Esophagus muscularis mucosa (tissue), 4 donors: Measurements from ENCODE around the gene FNBP1. TPM values are rescaled to one million over a fixed set of nuclear protein-coding genes. Genes with fewer than 3 reads are reported as not detected.

Source experiments
- DNase-seq: peaks from one replicate; pipeline ENCODE4 v3.0.0-alpha.2; 2017; ENCODE audit errors: extremely low spot score
- H3K27ac ChIP-seq, 4 donors: fragments of 200-600 bp; sonication (generic); replicated peaks in 1 of 4; 1 replicate in 3 of 4; 2 replicates in 1 of 4; pipeline ENCODE4 v1.5.1; 2016 to 2019; ENCODE audit warnings: mild to moderate bottlenecking in 1 of 4
- H3K27me3 ChIP-seq, 4 donors: fragments of 200-600 bp; sonication (generic); one replicate each; pipeline versions ENCODE4 v1.5.1 to v1.6.0; 2016 to 2019
- H3K36me3 ChIP-seq, 4 donors: fragments of 200-600 bp; sonication (generic); one replicate each; pipeline ENCODE4 v1.5.1; 2016 to 2019
- H3K4me1 ChIP-seq, 4 donors: fragments of 200-600 bp; sonication (generic); one replicate each; pipeline ENCODE4 v1.5.1; 2016 to 2019
- H3K4me3 ChIP-seq, 4 donors: fragments of 200-600 bp; sonication (generic); 1 replicate in 2 of 4; 2 replicates in 2 of 4; pipeline ENCODE4 v1.5.1; 2016 to 2019; ENCODE audit warnings: mild to moderate bottlenecking in 4 of 4, moderate library complexity in 1 of 4
- H3K9me3 ChIP-seq, 4 donors: fragments of 200-600 bp; sonication (generic); 1 replicate in 3 of 4; 2 replicates in 1 of 4; pipeline ENCODE4 v1.5.1; 2016 to 2019
- EP300 ChIP-seq: sonication (generic); formaldehyde crosslinking; IDR thresholded peaks from one replicate; pipeline ENCODE4 v1.6.1; 2017; ENCODE audit warnings: antibody characterized with exemption
- POLR2A ChIP-seq: fragments of 450-650 bp; IDR thresholded peaks from one replicate; pipeline ENCODE4 v1.6.1; 2017; ENCODE audit warnings: antibody characterized with exemption, moderate library complexity, mild to moderate bottlenecking, low read depth
- POLR2AphosphoS5 ChIP-seq, 2 donors: sonication (generic); formaldehyde crosslinking; IDR thresholded peaks; one replicate each; pipeline ENCODE4 v1.6.1; 2017; ENCODE audit warnings: antibody characterized with exemption in 2 of 2
- WGBS: methylation state at CpG from one replicate; pipeline ENCODE4 v1.1.5; 2018; 5-methylcytosine and 5-hydroxymethylcytosine counted together
- intact Hi-C: fragments of 100-400 bp; cut with DNase I; formaldehyde crosslinking; loops from one replicate; pipeline ENCODE4 v1.15.1; 2023
- total RNA-seq, 4 donors: library from RNA; depleted of rRNA; stranded (reverse); fragments of >200 nt; gene quantifications; one replicate each; pipeline versions ENCODE4 v1.1.0 to v1.2.1, GENCODE V29; 2016
- TF ChIP-seq, protein P1 (sequence below), 3 experiments: fragments of 200-600 bp in 2 of 3; fragments of 450-650 bp in 1 of 3; sonication (generic) in 2 of 3; IDR thresholded peaks; one replicate each; pipeline ENCODE4 v1.5.1; 2017 to 2019; ENCODE audit warnings: antibody characterized with exemption in 3 of 3, mild to moderate bottlenecking in 2 of 3, moderate library complexity in 1 of 3

Gene FNBP1
- total RNA-seq, 4 donors from 2014 or later: 177 to 317 (median 254) TPM

GRCh38 chr9:130039528-130040147 lies 3.4 kb downstream of the FNBP1 start:
- no peaks in the 10 kb centered on the region for H3K9me3 ChIP-seq
- TF ChIP-seq EP300 (no peak), POLR2AphosphoS5 (IDR thresholded peaks at IDR 0.05) (peak; percentile 29 to 50), POLR2A (no peak)
- TF ChIP-seq, protein P1, sequence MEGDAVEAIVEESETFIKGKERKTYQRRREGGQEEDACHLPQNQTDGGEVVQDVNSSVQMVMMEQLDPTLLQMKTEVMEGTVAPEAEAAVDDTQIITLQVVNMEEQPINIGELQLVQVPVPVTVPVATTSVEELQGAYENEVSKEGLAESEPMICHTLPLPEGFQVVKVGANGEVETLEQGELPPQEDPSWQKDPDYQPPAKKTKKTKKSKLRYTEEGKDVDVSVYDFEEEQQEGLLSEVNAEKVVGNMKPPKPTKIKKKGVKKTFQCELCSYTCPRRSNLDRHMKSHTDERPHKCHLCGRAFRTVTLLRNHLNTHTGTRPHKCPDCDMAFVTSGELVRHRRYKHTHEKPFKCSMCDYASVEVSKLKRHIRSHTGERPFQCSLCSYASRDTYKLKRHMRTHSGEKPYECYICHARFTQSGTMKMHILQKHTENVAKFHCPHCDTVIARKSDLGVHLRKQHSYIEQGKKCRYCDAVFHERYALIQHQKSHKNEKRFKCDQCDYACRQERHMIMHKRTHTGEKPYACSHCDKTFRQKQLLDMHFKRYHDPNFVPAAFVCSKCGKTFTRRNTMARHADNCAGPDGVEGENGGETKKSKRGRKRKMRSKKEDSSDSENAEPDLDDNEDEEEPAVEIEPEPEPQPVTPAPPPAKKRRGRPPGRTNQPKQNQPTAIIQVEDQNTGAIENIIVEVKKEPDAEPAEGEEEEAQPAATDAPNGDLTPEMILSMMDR (IDR thresholded peaks at IDR 0.05): peak in 1 of 3 experiments; percentile 34
- no peaks in the 10 kb centered on the region for H3K36me3 ChIP-seq
- no peak for DNase-seq
- H3K27ac ChIP-seq: peak overlapping the region; percentile 97 to 100 (median 99)
- intact Hi-C loops: loop anchor here (5.0 kb wide), 1 partner anchor 72 kb away; no protein-coding TSS in a partner anchor
- peak overlapping the region; percentile 87 to 100 (median 98) for H3K4me3 ChIP-seq
- no peaks in the 10 kb centered on the region for H3K27me3 ChIP-seq
- 44% methylated on average over 6 of the region's 6 CpGs for WGBS
- H3K4me1 ChIP-seq: peaks cover 38 to 81% (median 75%) of the 10 kb centered on the region in 4 donors

DNA sequence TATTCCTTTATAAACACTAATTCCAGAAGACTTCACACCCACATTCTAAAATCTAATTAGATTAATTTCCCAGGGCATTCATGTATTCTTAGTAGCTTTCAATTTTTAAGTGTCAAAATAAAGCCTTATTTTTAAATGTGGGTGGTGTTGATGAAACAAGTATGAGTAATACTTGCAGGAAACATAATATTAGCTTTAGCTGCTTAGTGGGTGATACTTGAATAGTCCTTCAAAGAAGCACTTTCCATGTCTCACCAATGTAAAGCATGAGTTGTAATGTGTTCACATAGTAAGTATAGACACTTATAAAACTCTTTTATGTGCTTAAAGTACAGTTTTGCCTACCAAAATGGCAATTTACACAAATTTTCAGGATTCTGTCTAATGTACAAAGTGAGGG lies 6.9 kb downstream of the FNBP1 start:
- H3K36me3 ChIP-seq: no peaks in the 10 kb centered on the region
- H3K4me1 ChIP-seq: peaks cover 34 to 98% (median 95%) of the 10 kb centered on the region in 4 donors
- no peaks in the 10 kb centered on the region for H3K9me3 ChIP-seq
- TF ChIP-seq POLR2A (no peak), POLR2AphosphoS5 (IDR thresholded peaks at IDR 0.05) (no peak), EP300 (no peak)
- intact Hi-C loops: no loop called here
- no peak for DNase-seq
- peak overlapping the region; percentile 87 to 100 (median 98) for H3K27ac ChIP-seq
- no peak overlapping the region for H3K4me3 ChIP-seq
- no peaks in the 10 kb centered on the region for H3K27me3 ChIP-seq

- no peak for TF ChIP-seq EP300
- no peak for TF ChIP-seq POLR2A
- no peak for TF ChIP-seq POLR2AphosphoS5 (IDR thresholded peaks at IDR 0.05)
- TF ChIP-seq, protein P1 (IDR thresholded peaks at IDR 0.05): no peak
- Histone ChIP-seq H3K9me3 (no peaks in the 10 kb centered on the region), H3K4me1 (peaks cover 36 to 98% (median 98%) of the 10 kb centered on the region in 4 donors), H3K4me3 (no peak overlapping the region), H3K27me3 (no peaks in the 10 kb centered on the region), H3K36me3 (no peaks in the 10 kb centered on the region), H3K27ac (peak overlapping the region; percentile 87 to 100 (median 98))
- intact Hi-C loops: no loop called here
- WGBS: 20% methylated on average over 1 of the region's 1 CpG
- DNase-seq: no peak
These were observed 8.4 kb downstream of the FNBP1 start for GRCh38 chr9:130034570-130034969.

GRCh38 chr9:130030651-130031127 lies 12.3 kb downstream of the FNBP1 start:
- 71% methylated on average over 3 of the region's 3 CpGs for WGBS
- intact Hi-C loops: no loop called here
- no peak overlapping the region for H3K4me3 ChIP-seq
- H3K9me3 ChIP-seq: no peaks in the 10 kb centered on the region
- peaks cover 53 to 100% (median 96%) of the 10 kb centered on the region in 4 donors for H3K4me1 ChIP-seq
- peak overlapping the region; percentile 87 to 100 (median 98) for H3K27ac ChIP-seq
- no peaks in the 10 kb centered on the region for H3K36me3 ChIP-seq
- DNase-seq: no peak
- H3K27me3 ChIP-seq: no peaks in the 10 kb centered on the region
- TF ChIP-seq, protein P1 (IDR thresholded peaks at IDR 0.05): no peak
- TF ChIP-seq POLR2A: no peak
- no peak for TF ChIP-seq POLR2AphosphoS5 (IDR thresholded peaks at IDR 0.05)
- no peak for TF ChIP-seq EP300

DNA sequence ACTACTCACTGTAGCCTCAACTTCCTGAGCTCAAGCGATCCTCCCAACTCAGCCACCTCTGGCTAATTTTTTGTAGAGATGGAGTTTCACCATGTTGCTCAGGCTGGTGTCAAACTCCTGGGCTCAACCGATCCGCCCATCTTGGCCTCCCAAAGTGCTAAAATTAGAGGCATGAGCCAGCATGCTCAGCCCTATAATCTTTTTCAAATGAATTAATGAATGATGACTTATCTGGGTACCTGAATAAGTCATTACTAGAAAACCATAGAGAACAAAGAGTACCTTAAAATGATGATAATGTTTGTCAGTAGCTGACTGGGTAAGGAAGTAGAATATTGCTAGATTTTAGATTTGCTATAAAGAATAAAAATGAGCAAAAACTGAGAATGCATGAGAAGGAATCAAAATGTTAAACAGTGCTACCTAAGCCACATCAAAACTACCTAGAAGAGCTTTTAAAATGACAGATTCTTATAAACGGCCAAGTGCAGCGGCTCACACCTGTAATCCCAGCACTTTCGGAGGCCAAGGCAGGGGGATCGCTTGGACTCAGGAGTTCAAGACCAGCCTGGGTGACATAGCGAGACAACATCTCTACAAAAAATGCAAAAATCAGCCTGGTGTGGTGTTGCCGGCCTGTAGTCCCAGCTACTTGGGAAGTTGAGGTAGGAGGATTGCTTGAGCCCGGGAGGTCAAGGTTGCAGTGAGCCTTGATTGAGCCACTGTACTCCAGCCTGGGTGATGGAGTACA lies 13.6 kb downstream of the FNBP1 start:
- Histone ChIP-seq H3K4me1 (peaks cover 45 to 100% (median 96%) of the 10 kb centered on the region in 4 donors), H3K4me3 (no peak overlapping the region), H3K9me3 (no peaks in the 10 kb centered on the region), H3K27ac (peak overlapping the region; percentile 87 to 100 (median 98)), H3K36me3 (no peaks in the 10 kb centered on the region), H3K27me3 (no peaks in the 10 kb centered on the region)
- 78% methylated on average over 10 of the region's 10 CpGs for WGBS
- no peak for DNase-seq
- intact Hi-C loops: no loop called here
- TF ChIP-seq POLR2A (no peak), POLR2AphosphoS5 (IDR thresholded peaks at IDR 0.05) (no peak), EP300 (no peak)
- TF ChIP-seq, protein P1 (IDR thresholded peaks at IDR 0.05): no peak
